Activated naive CD4-positive, alpha-beta T cell (primary cell): ENCODE measurements around the gene PHIP.
"Not testable (repeated sequence)": the region's sequence is repeated elsewhere in the genome, so short reads cannot be mapped to it uniquely, and the experiment has no call there.

Source experiments
- DNase-seq, 4 experiments: peaks; one replicate each; lab custom pipeline; 2025; lab: John Stamatoyannopoulos, UW

PHIP gene

DNA sequence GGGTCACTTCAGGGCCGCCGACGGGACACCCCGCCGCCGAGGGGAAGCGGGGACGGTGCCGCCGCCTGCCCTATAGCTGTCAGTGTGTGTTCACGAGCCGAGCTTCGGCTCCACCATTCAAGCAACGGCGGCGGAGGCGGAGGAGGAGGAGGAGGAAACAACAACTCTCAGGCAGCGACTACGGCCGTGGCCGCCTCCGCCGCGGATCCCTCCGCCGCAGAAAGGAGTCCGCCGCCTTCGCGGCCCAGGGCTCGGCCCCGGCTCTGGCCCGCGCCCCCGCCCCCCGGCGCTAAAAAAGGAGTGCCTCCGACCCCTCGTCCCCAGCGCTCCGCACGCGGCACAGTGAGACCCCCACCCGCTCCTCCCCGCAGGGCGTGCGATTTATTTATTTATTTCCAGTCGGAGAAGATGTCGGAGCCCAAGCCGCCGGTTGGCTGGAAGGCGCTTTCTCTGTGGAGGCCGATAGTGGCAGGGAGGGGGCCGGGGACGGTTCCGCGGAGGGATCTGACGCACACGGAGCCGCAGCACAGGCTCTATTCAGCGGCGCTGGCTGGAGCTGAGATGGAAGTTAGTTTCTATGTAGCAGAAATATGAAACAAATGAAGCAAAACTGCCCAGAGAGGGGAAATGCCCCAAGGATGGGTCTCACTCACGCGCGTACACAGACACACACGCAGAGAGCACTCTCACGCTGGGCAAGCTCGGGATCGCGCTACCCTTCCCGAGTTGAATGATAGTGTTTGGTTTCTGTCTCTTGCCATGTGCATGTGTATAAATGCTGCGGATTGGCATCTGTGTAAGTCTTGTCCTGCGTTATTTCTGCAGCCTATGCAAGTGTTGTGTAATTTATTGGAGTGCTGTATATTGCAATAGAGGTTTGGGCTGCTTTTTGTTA is at the start of gene PHIP:
PHIP (minus strand) TSS at position 180 of the 895 bp plus-strand sequence. CDS start 186 bp downstream, outside the sequence.
- peak; percentile 89 to 92 (median 92) for DNase-seq

DNA sequence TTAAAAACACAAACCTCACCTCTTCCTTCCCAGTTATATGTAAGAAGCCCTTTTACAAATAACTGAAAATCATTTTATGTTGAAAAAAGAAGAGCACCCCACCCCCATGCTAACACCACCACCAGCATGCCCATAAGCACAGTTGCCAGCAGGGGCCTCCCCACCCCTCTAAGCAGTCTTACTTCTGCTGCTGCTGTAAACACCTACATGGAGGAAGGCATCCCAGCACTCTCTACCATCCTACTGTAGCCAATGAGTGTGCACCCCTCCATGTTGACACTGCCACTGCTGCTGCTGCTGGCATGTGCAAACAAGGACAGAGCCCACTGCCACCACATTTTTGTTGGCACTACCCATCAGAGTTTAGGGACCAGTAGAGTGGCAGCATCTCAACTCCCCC is 49.6 kb upstream of the PHIP start:
- DNase-seq: no peak

DNA sequence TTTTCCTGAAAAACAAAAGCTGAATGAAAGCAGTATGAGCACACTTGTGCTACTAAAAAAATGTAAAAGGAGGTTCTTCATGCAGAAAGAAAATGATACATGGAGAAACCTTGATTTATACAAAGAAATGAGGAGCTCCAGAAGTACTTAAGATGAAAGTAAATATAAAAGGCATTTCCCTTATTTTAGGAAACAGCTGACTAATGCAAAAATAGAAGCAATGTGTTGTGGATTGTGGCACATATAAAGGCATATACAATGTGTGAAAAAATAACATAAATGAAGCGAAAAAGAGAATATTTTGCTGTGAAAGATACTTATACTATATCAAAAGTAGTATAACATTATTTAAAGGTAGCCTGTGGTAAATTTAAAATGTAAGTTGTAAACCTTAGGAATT is 41.2 kb upstream of the PHIP start:
- DNase-seq: no peak

DNA sequence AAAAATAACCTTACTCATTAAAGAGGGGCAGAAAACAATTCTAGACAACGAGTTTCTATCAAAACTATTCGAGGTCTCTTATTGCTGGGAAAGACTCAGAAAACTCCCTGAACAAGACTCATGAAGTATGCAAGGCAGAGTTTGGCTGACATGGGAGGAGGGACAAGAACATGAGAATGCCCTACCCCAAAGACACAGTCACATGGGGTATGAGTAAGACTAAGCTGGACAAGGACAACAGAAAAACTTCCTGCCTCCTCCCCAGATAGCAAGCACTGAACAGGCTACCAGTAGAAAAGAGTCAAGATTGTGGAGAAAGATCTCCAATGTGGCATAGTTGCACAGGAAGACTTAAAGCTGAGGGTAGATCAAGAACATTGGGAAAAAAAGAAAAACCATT is 39.7 kb upstream of the PHIP start:
- DNase-seq: no peak

DNA sequence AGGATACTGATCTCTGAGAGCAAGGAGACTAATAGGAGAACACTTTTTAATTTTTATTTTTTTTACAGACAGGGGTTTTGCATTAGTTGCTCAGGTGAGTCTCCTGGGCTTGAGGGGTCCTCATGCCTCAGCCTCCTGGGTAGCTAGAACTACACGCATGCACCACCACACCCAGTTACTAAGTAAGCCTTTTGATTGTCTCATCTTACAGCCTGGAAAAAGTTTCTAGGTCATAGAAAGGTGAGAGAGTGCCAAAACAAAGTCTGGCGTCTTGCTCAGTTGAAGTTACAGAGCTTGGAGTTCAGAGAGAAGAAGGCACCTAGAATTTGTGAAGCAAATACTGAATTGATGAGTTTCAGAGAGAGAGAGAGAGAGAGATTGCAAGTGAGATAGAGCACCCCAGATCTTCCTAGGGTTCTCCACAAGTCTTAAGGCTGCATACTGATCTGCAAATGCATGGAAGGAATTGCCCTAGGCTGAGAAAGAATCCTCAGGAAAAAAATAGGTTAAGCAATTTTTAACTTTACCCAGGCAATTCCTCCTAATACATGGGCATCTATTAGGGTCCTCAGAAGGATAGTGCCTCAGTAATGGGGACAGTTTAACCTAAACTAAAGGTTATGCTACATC is 37.6 kb upstream of the PHIP start:
- no peak for DNase-seq

DNA sequence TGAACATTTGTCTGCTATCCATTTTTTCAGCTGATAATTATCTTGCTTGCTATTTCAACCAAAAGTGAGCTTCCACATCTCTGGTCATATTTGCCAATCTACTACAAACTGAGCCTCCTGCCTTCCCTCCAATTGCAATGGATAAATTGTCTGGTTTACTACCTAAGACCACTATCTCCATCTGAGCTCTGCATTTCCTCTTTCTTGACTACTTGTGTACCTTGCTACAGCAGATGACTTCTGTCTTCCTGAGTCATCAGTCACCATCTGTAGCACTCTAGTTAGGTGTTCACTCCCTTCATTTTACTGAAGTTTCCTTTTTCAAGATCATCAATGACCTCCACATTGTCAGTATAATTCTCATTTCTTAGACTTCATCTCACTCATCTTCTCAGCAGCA is 33.5 kb upstream of the PHIP start:
- no peak for DNase-seq

DNA sequence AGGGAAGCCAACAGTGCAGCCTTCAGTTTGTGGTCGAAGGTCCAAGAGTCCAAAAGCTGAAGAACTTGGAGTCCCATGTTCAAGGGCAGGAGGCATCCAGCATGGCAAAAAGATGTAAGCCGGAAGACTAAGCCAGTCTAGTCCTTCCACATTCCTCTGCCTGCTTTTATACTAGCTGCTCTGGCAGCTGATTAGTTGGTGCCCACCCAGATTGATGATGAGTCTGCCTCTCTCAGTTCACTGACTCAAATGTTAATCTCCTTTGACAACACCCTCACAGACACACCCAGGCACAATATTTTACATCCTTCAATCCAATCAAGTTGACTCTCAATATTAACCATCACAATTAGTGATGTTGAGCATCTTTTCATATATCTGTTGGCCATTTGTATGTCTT is 23.1 kb upstream of the PHIP start:
- no peak for DNase-seq

DNA sequence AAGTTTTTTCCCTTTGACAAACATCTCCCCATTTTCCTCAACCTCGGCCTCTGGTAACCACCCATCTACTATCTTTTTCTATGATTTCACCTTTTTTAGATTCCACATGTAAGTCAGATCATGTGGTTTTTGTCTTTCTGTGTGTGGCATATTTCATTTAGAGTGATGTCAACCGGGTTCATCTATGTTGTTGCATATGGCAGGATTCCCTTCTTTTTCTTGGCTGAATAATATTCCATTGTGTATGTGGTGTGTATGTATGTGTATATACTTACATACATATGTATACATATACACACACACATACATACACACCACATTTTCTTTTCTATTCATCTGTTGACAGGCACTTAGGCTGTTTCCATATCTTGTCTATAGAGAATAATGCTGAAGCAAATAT is 22.2 kb upstream of the PHIP start:
- no peak for DNase-seq

DNA sequence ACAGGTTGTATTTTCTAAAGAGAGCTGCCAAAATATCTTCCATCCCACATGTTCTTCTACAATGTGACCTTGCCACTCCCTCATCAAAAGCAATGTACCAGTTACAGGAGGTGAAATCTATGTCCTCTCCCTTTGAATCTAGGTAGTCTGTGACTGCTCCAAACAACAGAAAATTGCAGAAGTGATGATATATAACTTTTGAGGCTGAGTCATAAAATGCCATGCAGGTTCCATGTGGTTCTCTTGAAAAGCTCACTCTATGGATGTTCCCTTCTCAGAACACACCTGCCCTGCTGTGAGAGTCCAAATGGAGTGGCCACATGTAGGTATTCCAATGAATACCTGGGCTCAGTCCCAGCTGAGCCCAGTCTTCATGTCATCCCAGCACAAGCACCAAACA is 16.9 kb upstream of the PHIP start:
- DNase-seq: no peak

DNA sequence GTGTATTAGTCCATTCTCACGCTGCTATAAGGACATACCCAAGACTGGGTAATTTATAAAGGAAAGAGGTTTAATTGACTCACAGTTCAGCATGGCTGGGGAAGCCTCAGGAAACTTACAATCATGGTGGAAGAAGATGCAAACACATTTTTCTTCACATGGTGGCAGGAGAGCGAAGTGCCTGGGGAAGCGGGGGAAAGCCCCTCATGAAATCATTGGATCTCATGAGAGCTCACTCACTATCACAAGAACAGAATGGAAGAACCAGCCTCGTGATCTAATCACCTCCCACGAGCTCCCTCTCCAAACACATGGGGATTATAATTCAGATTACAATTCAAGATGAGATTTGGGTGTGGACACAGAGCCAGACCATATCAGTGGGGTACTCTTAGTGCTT is 13.7 kb upstream of the PHIP start:
- DNase-seq: not testable (repeated sequence)

DNA sequence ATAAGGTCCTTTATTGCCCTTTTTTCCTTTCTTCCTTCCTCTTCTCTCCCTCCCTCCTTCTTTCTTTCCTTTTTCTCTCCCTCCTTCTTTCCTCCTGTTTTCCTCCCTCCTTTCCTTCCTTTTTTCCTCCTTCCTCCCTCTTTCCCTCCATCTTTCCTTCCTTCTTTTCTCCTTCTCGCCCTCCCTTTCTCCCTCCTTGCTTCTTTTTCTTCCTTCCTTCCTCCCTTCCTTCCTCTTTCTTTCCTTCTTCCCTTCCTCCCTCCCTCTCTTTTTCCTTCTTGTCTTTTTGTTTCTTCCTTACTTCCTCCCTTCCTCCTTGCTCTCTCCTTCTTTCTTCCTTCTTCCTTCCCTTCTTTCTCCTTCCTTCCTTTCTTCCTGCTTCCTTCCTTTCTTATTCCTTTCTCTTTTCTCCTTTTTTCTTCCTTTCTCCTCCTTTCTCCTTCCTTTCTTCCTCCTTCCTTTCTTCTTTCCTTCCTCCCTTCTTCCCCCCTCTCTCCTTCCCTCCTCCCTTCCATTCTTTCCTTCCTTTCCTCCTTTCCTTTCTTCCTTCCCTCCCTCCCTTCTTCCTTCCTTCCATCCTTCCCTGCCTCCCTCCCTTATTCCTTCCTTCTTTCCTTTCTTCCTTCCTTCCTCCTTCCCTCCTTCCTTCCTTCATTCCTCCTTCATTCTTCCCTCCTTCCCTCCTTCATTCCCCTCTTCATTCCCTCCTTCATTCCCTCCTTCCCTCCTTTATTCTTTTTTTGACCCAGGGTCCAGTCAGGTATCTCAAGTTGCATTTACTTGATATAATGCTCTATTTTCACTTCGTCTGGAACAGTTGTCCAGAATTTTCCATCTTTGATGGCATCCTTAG is 11.7 kb upstream of the PHIP start:
- no peak for DNase-seq

DNA sequence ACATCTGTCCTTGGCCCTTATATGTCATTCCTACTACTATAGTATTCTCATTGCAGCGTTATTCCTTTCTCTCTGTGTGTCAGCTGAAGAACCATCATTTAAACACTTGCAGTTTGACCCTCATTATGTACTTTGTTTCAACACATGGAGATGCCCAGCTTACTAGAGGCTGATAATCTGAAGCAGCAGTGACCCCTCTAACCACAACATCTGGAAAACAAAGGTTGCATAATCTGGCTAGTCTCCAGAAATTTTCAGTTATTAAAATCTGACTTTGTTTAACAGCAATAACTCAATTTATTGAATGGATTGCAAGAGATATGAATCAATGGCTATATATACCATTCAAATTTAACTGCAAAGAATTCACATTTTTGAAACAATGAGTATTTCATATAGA is 6.6 kb upstream of the PHIP start:
- DNase-seq: no peak

DNA sequence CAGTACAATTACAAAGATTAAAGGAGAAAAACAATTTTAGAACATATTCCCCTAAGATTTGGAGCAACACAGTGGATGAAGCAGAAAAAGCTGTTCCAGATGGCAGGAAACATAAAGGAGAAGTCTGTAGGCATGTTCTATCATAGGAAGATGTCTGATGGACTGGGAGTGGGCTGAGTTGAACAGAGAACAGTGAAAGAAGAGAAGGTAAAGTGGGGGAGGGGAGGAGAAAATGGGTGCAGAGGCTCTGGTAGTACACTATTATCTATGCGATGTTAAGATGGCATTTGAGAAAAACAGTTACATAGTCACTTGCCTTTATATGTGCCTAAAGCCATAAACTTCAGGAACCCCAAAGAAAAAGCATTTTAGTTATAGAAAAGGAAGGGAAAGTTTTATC is 4.2 kb upstream of the PHIP start:
- DNase-seq: no peak

DNA sequence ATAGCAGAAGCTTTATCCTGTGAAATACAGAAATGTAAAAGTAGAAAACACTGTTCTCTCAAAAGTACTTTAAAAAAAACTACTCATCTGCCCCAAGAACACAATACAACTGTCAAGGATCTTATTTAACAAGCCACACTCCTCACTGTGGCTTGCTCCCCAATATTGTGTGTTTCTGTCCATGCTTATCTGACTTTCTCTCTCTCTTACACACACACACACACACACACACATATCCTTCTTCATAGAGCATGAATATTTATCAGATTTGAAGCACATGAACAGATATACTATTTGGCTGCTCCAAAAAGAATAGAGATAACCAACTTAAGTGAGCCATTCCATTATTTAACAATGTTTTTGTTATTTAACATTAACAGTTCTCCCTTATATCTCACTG is 3.6 kb upstream of the PHIP start:
- DNase-seq: no peak

DNA sequence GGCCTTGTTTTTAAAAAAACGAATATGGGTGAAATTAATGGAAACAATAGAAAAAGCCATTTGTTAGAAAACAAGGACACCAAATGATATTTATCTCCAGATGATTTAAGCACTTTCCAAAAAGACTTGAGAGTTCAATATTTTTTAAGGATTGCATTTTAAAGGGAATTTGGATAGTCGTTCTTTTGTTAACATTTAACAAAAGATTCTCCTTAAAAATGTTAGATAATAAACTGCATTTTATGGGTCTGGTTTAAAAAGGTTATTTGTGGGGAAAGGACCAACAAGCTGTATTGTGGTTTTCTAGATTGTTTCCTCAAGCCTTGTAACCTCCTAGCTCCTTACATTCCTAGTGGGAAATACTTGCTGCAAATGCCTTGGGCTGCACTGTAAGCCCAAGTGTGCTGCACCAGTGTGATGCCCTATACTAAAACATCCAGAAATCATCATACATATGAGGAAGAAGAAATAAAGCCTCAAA is 1.5 kb upstream of the PHIP start:
- DNase-seq: no peak

DNA sequence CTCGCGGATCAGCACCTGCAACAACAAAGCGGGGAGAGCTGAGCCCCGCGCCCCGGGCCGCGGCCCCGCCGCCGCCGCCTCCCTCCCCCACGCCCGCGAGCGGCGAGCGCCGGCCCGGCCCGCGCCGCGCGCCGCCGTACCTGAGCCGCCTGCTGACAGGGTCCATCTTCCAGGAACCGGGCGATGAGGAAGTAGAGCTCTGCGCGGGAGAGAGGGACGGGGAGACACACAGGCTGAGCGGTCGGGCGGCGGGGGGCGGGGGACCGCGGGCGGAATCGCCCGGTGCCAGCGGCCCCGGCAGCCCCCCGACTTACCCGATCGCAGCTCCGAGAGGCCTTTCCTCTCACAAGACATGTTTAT is 359 bp downstream of the PHIP start:
- DNase-seq: peak in 2 of 4 experiments; percentile 60

DNA sequence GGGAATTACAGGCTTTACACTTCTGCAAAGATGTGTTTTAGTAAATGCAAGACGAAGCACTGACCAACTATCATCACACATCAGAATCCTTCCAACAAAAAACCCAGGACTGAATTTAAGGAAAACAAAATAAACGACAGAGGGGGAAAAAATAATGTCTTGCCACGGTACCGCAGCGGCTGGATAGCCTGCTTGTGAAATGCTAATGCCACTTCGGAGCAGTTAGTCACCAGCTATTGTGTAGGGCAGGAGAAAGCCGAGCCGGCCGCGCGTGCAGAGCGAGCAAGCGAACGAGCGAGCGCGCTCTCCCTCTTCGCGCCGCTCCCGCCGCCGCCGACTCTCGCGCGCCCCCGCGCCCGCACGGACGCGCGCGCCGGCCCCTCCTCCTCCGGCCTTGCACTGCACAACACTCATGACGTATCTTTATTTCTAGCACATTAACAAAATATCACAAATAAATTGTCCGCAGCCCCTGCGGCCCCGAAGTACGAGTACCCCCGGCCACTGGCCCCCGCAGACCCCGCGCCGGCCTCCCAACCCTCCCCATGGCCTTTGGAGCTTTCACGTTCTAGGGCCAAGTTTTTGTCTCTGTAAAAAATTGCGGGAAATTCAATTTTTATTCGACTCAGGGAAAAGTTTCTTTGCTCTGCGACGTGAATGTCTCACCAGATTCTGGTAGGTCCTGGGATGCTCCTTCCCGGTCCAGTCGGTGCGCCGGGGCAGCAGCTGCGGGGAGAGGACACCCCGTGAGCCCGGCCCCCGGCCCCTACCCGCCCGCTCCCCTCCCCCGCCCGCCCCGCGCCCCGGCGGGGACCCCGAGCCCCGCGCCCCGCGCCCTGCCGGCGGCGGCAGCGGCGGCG is 1.0 kb downstream of the PHIP start:
- peak; percentile 60 to 84 (median 76) for DNase-seq

DNA sequence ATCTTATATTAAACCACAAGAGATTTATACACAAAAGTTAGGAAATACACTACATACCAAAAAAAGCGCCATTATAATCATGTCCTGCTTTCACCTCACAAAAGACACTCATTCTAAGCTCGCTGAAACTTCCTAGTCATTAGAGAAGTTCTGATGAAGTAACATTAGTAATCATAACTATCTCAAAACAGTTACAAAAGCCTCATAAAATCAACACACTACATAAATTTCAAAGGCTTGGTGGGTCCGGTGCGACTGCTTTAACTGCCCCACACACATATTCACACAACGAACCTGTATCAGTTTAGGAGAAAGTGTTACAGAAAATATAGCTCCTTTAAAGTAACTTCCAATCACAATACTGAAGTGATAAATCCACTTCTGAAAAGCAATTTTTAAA is 1.9 kb downstream of the PHIP start:
- no peak for DNase-seq

DNA sequence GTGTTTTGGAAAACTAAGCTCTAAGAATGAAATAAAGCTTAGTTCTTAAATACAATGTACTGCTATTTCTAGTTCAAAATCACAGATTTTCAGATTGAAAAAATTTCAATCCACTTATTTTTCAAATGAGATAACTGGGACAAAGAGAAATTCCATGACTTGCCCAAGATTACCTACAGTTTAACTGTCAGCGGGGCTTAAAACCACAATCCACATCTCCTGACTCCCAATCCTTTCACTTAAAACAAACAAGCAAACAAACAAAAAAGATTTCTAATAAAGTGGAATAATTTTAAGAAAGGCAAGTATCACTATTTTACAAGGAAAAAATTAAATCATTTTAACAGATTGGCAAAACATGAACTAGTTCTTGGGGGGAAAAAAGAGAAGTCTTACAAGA is 4.2 kb downstream of the PHIP start:
- DNase-seq: no peak

DNA sequence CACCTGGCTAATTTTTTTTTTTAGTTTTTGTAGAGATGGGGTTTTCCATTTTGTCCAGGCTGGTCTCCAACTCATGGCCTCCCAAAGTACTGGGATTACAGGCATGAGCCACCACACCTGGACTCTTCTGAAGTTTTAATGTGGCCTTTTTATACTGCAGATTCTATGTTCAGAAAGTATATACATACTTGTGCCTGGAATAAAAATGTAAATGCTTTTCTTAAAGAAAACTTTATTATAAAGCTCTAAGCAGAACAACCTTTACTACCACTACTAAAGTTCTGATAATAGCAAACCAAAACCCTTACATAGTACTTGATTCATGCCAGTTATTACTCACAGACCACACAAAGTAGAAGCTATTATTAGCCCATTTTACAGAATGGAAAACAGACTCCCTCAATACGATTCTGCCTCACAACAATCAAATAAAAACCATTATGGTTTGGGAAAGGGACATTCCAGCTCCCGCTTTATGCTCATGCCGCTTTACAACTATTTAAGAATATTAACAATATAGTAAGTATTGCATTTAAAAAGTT is 5.3 kb downstream of the PHIP start:
- no peak for DNase-seq

DNA sequence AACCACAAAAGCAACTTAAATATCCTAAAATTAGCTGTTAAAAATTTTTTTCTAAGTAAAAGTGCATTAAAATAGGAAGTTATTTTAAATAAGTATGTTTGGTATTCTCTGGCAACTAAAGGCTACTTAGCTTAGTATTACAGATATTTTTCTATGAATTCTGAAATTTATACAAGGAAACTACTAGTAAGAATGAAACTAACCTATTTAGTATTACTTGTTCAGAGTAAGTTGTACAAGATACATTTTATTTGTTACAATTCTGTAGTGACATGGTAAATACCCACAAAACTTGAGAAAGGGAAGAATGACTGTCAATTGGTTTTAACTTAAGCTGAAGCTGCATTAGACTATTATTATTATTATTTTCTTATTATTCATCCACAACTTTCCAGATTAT is 6.5 kb downstream of the PHIP start:
- no peak for DNase-seq
